CD4-positive, alpha-beta T cell treated with Interleukin-17A for 4 hours (primary cell): ENCODE measurements around the gene SLC17A3.

Experiments used
- DNase-seq: peaks from one replicate; pipeline ENCODE4 v3.0.0-alpha.2; 2020; ENCODE audit warnings: mixed read lengths

Gene SLC17A3

GRCh38 chr6:25832670-25833069 is 41.4 kb downstream of the SLC17A3 start:
- no peak for DNase-seq

GRCh38 chr6:25832307-25832662 is 41.8 kb downstream of the SLC17A3 start:
- no peak for DNase-seq

- no peak for DNase-seq
These were observed 42.3 kb downstream of the SLC17A3 start, which contains the start of gene SLC17A1 for GRCh38 chr6:25831532-25832306. TSS of gene SLC17A1 (minus strand) at chr6:25832052. CDS start at chr6:25830557, 1,495 bp downstream.

- no peak for DNase-seq
These were observed 43.6 kb downstream of the SLC17A3 start for GRCh38 chr6:25830458-25830857.

- DNase-seq: no peak
These were observed 44.7 kb downstream of the SLC17A3 start for GRCh38 chr6:25829375-25829774.

- DNase-seq: no peak
These were observed 52.7 kb downstream of the SLC17A3 start for GRCh38 chr6:25821341-25821740.

- no peak for DNase-seq
These were observed 57.8 kb downstream of the SLC17A3 start for GRCh38 chr6:25816252-25816651.

GRCh38 chr6:25815194-25815593 is 58.8 kb downstream of the SLC17A3 start:
- DNase-seq: no peak

- DNase-seq: no peak
These were observed 69.2 kb downstream of the SLC17A3 start for GRCh38 chr6:25804804-25805203.

GRCh38 chr6:25801436-25801835 is 72.6 kb downstream of the SLC17A3 start:
- no peak for DNase-seq
